ENCODE data around the gene PDE8B. TPM values are rescaled to one million over a fixed set of nuclear protein-coding genes. Genes with fewer than 3 reads are reported as not detected.

Gene PDE8B
- total RNA-seq, result 10 to 100 TPM; 13.0 to 54.4 (median 27.3) TPM

- peak within 1 kb of the TSS; percentile 67 to 83 for H3K27ac ChIP-seq
- H3K4me1 ChIP-seq, result peaks cover 0 to 11% of the 10 kb centered on the region in 2 donors
- peak; percentile 33 to 35 for DNase-seq
- no peaks in the 10 kb centered on the region for H3K36me3 ChIP-seq
- no peaks in the 10 kb centered on the region for H3K27me3 ChIP-seq
- TF ChIP-seq, protein P1, sequence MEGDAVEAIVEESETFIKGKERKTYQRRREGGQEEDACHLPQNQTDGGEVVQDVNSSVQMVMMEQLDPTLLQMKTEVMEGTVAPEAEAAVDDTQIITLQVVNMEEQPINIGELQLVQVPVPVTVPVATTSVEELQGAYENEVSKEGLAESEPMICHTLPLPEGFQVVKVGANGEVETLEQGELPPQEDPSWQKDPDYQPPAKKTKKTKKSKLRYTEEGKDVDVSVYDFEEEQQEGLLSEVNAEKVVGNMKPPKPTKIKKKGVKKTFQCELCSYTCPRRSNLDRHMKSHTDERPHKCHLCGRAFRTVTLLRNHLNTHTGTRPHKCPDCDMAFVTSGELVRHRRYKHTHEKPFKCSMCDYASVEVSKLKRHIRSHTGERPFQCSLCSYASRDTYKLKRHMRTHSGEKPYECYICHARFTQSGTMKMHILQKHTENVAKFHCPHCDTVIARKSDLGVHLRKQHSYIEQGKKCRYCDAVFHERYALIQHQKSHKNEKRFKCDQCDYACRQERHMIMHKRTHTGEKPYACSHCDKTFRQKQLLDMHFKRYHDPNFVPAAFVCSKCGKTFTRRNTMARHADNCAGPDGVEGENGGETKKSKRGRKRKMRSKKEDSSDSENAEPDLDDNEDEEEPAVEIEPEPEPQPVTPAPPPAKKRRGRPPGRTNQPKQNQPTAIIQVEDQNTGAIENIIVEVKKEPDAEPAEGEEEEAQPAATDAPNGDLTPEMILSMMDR (IDR thresholded peaks at IDR 0.05), result peak in 1 of 4 experiments; percentile 13
- TF ChIP-seq POLR2A (IDR thresholded peaks at IDR 0.05), result peak in 1 of 2 donors; percentile 2
- peak within 1 kb of the TSS; percentile 41 to 76 for H3K4me3 ChIP-seq
- intact Hi-C loops (cut with DNase I; ENCODE audit: low total_unique reads), result no loop called here
- H3K9me3 ChIP-seq, result no peaks in the 10 kb centered on the region
These were observed at the start of gene PDE8B for GRCh38 chr5:77210091-77210963. PDE8B (plus strand) TSS chr5:77210680; CDS start chr5:77210926, 246 bp downstream.

- no peaks in the 10 kb centered on the region for H3K27me3 ChIP-seq
- no peaks in the 10 kb centered on the region for H3K36me3 ChIP-seq
- H3K27ac ChIP-seq, result no peak overlapping the region
- TF ChIP-seq, protein P1 (IDR thresholded peaks at IDR 0.05), result no peak
- no peak for TF ChIP-seq POLR2A (IDR thresholded peaks at IDR 0.05)
- no peaks in the 10 kb centered on the region for H3K9me3 ChIP-seq
- intact Hi-C loops (cut with DNase I; ENCODE audit: low total_unique reads), result no loop called here
- no peak overlapping the region for H3K4me3 ChIP-seq
- DNase-seq, result no peak
- peaks cover 0 to 5% of the 10 kb centered on the region in 2 donors for H3K4me1 ChIP-seq
These were observed 47.0 kb upstream of the PDE8B start for GRCh38 chr5:77163453-77163852.

DNA sequence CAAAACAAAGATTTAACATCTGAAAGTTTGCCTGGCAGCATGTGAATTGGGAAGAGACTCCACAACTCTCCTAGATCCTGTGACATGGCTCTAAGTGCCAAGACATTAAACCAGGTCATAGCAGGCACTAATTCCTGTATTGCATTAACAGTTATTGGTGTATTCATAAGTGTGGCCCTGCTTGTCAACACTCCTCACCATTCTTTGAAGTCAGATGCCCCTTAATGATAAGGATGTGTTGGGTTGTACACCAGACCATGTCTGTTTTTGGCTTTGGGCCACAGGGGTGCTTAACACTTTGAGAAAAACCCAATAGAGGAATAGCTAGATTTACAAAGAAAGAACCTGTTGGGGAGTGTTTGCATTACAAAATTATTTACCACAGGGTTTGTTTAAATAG is 43.4 kb upstream of the PDE8B start:
- H3K27me3 ChIP-seq, result no peaks in the 10 kb centered on the region
- no peaks in the 10 kb centered on the region for H3K9me3 ChIP-seq

DNA sequence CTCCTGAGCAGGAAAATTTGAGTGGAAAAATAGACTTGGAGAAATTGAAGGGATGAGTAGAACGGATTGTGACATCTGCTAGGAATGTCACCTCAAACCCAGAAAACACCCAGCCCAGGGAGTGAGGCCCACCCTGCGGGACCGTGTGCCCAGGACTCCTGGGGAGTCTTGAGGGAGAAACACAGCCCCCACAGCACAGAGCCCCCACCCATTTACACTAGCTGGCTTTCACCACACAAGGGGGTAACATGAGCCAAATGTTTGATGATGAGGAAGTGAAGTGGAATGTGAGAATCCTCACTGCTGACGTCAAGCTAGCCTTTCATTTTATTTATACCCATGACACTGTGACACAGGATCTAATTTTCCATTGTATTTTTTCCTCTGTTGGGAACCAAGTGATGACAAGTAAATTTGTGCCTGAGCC is 42.8 kb upstream of the PDE8B start:
- DNase-seq, result peak; percentile 34 to 39
- TF ChIP-seq, protein P1 (IDR thresholded peaks at IDR 0.05), result no peak
- no peak for TF ChIP-seq POLR2A (IDR thresholded peaks at IDR 0.05)
- peaks cover 0 to 5% of the 10 kb centered on the region in 2 donors for H3K4me1 ChIP-seq
- H3K9me3 ChIP-seq, result no peaks in the 10 kb centered on the region
- H3K36me3 ChIP-seq, result no peaks in the 10 kb centered on the region
- H3K27ac ChIP-seq, result peak overlapping the region; percentile 31 to 66
- intact Hi-C loops (cut with DNase I; ENCODE audit: low total_unique reads), result no loop called here
- H3K4me3 ChIP-seq, result no peak overlapping the region
- H3K27me3 ChIP-seq, result no peaks in the 10 kb centered on the region

More for the DNA sequence above, 43.4 kb upstream of the PDE8B start:
- no peak for TF ChIP-seq POLR2A (IDR thresholded peaks at IDR 0.05)
- TF ChIP-seq, protein P1 (IDR thresholded peaks at IDR 0.05), result no peak
- peaks cover 0 to 5% of the 10 kb centered on the region in 2 donors for H3K4me1 ChIP-seq
- H3K4me3 ChIP-seq, result no peak overlapping the region
- peak overlapping the region in 1 of 2 donors; percentile 66 for H3K27ac ChIP-seq
- no peak for DNase-seq
- intact Hi-C loops (cut with DNase I; ENCODE audit: low total_unique reads), result no loop called here
- no peaks in the 10 kb centered on the region for H3K36me3 ChIP-seq
